HG03521 (cell line): ENCODE measurements around the gene TEAD2.
"Not testable (repeated sequence)": the region's sequence is repeated elsewhere in the genome, so short reads cannot be mapped to it uniquely, and the experiment has no call there.

ENCODE experiments used
- ATAC-seq: cut with Tn5 transposase; IDR thresholded peaks from one replicate; pipeline ENCODE4 v1.9.1; 2021; ENCODE audit warnings: mild to moderate bottlenecking, moderate library complexity; ENCODE audit not compliant: unreplicated experiment

TEAD2 gene

DNA sequence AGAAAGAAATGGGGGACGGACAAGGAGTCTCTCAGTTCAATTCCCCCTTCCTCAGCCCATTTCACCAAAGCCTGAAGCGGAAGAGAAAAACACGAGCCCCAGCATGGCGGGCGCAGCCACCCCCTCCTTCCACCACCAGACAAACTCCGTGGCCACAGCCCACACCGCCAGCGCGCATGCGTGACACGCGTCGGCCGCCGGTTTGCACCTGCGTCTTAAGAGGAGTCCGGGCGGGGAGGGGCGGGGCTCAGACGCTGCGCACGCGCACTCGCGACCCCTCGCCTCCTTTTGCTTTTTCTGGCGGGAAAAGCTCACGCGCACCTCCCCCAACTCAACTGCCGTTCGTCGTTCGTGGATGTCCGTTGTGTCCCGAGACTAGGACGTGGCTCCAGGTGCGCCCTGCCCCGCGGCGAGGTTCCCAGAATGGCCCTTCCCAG is 25.7 kb upstream of the TEAD2 start, which contains the start of gene KASH5:
KASH5 (plus strand) TSS at position 314 of the 437 bp plus-strand sequence. CDS start 2,635 bp downstream, outside the sequence.
- peak; percentile 68 for ATAC-seq

GRCh38 chr19:49383599-49383998 is 21.4 kb upstream of the TEAD2 start:
- no peak for ATAC-seq

DNA sequence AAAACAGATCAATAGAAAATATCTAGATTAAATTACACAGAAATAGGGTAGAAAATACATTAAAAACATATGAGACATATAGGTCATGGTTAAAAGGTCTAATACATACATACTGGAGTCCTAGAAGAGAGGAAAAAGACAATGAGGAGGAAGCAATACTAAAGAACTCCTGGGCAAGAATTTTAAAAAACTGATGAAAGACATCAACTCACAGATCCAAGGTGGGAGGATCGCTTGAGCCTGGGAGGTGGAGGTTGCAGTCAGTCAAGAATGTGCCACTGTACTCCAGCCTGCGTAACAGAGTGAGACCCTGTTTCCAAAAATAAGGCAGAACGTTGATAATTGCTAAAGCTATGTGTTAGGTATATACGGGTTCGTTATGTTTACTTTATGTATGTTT is 20.4 kb upstream of the TEAD2 start:
- ATAC-seq, result no peak

DNA sequence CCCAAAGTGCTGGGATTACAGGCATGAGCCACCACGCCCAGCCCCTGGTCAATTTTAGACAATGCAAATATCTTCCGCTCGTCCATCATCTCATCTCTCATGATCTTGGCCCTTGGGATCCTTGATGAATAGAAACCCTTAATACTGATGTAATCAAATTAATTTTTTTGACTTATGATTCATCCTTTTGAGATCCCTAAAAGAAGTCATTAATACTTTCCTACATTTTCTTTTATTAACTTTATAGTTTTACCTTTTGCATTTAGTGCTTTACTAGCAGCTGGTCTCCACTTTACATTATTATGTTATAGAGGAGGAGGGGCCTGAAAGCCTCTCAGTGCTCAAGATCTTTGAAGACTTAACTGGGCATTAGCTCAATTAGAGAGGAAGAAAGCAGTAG is 18.2 kb upstream of the TEAD2 start:
- ATAC-seq, result no peak

GRCh38 chr19:49378512-49378911 is 16.3 kb upstream of the TEAD2 start:
- no peak for ATAC-seq

DNA sequence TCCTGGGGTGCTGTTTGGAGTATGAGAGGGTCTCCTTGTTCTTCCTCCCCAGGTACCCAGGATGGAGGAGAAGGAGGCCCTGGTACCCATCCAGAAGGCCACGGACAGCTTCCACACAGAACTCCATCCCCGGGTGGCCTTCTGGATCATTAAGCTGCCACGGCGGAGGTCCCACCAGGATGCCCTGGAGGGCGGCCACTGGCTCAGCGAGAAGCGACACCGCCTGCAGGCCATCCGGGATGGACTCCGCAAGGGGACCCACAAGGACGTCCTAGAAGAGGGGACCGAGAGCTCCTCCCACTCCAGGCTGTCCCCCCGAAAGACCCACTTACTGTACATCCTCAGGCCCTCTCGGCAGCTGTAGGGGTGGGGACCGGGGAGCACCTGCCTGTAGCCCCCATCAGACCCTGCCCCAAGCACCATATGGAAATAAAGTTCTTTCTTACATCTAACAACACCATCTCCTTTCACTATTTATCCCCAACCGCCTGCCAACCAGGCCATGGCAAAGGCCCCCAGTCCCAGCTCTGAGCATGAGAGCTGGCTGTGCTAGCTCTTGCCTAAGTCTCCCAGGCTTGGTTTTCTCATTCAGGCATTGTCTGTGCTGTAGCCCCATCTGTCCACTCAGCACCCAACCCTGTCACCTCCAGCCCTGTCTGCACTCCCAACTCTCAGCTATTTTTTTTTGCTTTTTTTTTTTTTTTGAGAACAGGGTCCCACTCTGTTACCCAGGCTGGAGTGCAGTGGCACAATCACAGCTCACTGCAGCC is 12.6 kb upstream of the TEAD2 start:
- ATAC-seq, result no peak

DNA sequence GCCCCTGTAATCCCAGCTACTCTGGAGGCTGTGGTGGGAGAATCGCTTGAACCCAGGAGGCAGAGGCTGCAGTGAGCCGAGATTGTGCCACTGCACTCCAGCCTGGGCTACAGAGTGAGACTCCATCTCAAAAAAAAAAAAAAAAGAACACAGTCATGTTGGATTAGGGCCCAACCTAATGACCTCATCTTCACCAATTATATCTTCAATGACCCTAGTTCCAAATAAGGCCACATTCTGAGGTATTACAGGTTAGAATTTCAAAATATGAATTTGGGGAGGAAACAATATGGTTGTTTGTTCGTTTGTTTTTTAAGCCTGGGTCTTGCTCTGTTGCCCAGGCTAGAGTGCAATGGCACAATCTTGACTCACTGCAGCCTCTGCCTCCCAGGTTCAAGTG is 11.0 kb upstream of the TEAD2 start:
- ATAC-seq, result not testable (repeated sequence)

- no peak for ATAC-seq
Measured at GRCh38 chr19:49371184-49371583, 9.0 kb upstream of the TEAD2 start.

GRCh38 chr19:49368711-49369358 is 6.6 kb upstream of the TEAD2 start:
- ATAC-seq, result no peak

DNA sequence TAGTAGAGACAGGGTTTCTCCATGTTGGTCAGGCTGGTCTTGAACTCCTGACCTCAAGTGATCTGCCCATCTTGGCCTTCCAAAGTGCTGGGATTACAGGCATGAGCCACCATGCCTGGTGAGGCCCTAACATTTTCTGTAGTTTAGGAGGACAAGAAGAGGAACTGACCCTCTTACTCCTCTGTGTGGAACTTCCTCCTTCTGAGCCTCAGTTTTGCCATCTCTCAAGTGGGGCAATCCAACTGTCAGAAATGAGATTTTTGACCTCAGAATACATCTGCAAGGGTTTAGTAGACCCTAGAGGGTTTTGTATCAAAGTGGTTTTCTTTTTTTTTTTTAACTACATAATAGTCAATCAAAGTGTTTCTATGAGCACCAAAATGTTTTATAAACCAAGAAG is 3.9 kb upstream of the TEAD2 start:
- no peak for ATAC-seq

DNA sequence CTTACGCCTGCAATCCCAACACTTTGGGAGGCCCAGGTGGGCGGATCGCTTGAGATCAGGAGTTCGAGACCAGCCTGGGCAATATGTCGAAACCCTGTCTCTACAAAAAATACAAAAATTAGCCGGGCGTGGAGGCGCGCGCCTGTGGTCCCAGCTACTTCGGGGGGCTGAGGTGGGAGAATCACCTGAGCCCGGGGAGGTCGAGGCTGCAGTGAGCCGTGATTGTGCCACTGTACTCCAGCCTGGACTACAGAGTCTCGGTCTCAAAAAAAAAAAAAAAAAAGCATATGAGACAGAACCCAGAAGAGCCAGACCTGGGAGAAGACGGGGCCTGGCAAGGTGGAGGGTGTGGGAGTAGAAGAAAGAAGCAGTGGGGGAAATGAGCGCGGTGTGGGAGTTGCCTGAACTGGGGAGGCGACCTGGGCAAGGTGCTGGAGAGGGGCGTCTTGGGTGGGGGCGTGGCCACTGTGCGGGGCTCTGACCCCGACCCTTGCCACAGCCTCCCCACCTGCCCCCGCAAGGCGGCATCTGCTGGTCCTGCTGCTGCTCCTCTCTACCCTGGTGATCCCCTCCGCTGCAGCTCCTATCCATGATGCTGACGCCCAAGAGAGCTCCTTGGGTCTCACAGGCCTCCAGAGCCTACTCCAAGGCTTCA is 2.0 kb upstream of the TEAD2 start:
- ATAC-seq, result no peak

DNA sequence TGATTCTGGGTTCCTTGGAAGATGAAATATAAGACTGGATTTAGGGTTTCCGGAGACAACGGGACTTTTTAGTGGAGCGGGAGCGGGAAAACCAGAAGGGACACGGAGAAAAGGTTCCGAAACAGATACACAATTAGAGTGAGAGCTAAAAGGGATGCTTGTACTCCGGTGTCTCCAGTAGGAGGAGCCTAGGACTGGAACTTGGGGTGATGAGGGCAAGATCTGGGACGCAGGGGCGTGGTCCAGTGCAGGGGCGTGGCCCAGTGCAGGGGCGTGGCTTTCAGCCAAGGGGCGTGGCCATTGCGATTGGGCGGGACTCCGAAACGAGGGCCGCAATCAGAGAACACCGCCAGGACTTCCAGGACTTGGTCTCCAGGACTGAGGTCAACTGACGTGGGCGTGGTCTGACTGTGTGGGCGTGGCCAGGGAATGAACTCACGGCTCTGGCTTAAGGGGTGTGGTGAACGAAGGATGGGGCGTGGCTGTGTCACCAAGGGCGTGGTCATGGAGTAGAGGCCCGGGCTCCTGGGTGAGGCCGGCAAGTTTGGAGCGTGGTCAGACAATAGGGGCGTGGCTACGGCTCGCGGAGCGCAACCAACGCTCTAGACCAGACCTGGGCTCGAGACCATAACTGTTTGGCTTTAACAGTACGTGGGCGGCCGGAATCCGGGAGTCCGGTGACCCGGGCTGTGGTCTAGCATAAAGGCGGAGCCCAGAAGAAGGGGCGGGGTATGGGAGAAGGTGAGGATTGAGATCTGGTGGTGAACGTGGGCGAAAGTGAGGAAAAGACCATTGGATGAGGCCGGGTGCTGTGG is 1.3 kb upstream of the TEAD2 start, which contains the start of gene DKKL1:
DKKL1 (plus strand) TSS at position 610 of the 815 bp plus-strand sequence; CDS start at position 732, 122 bp downstream.
- peak; percentile 68 for ATAC-seq

DNA sequence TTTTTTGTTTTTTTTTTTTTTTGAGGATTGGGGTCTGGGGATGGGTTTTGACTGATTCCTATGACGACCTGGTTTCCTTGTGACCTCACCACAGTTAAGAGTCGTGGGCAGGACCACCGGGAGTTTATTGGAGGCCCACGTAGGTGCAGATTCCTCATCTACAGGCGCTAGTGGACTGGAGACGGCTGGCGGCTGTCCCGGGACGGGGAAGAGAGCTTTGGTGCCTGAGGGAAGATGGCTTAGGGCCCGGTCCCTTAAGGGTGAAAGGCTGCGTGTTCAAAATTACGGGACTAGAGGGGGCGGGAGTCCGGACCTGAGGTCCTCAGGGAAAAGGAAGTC is 682 bp upstream of the TEAD2 start:
- ATAC-seq, result no peak

- ATAC-seq, result no peak
Measured at GRCh38 chr19:49361438-49362047, 673 bp downstream of the TEAD2 start.

DNA sequence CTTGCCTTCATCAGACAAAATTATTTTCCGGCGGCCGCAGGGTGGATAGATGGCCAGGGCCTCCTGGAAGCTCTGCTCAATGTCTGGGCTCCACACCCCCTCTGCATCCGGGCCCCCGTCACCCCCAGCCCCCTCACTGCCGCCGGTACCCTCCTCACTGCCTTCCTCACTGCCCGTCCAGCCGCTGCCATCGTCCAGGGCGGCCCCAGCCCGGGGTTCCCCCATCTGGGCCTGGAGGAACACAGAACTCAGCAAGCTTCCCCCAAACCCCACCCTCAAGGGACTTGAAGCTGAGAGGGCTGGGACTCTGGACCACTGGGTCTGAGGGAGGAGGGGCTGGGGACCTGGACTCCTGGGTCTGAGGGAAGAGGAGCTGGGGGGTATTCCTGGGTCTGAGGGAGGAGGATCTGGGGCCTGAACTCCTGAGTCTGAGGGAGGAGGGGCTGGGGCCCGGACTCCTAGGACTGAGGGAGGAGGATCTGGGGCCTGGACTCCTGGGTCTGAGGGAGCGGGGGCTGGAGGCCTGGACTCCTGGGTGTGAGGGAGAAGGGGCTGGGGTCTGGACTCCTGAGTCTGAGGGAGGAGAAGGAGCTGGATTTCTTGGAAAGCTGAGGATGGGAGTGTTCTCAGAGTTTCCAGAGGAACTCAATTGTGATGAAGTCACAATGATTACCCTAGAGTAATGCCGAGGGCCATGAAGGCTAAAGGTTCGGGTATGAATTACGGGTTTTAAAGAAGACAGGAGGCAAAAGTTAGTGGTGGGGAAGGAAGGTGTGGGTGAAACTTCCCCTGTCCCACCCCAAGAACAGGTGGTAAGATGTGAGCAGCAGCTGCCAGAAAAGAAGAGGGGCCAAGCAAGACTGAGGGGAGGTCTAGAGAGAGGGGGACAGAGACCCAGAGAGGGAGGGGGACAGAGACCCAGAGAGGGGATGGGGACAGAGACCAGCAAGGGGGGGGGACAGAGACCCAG is 2.1 kb downstream of the TEAD2 start:
- no peak for ATAC-seq

GRCh38 chr19:49357186-49357585 is 5.0 kb downstream of the TEAD2 start:
- ATAC-seq, result no peak

GRCh38 chr19:49356382-49356781 is 5.8 kb downstream of the TEAD2 start:
- ATAC-seq, result no peak

- no peak for ATAC-seq
Measured at GRCh38 chr19:49355909-49356353, 6.3 kb downstream of the TEAD2 start.

- ATAC-seq, result no peak
Measured at GRCh38 chr19:49349567-49349966, 12.6 kb downstream of the TEAD2 start.
